GM12878 (cell line): ENCODE measurements around the gene MROH2B.

Source experiments
- BMI1 ChIP-seq: fragments of 450-650 bp; IDR thresholded peaks from 2 replicates; pipeline ENCODE4 v1.6.1; 2016; ENCODE audit warnings: mild to moderate bottlenecking, moderate library complexity, borderline replicate concordance
- CTCF ChIP-seq, 3 experiments: IDR thresholded peaks in 2 of 3; conservative IDR thresholded peaks in 1 of 3; 2 replicates each; pipeline ENCODE4 v1.5.1; 2011; ENCODE audit warnings: low read depth in 3 of 3, low read length in 3 of 3, mild to moderate bottlenecking in 3 of 3, control low read depth in 2 of 3, moderate library complexity in 2 of 3, inconsistent platforms in 1 of 3, mixed read lengths in 1 of 3; ENCODE audit not compliant: control insufficient read depth in 2 of 3, insufficient read depth in 1 of 3; ENCODE audit errors: extremely low read depth in 1 of 3
- POLR2A ChIP-seq: IDR thresholded peaks from 2 replicates; pipeline ENCODE4 v1.6.1; 2011; ENCODE audit warnings: low read depth, mild to moderate bottlenecking, low read length
- POLR2AphosphoS5 ChIP-seq: IDR thresholded peaks from 2 replicates; pipeline ENCODE4 v1.6.1; 2011; ENCODE audit warnings: mild to moderate bottlenecking, low read length, inconsistent platforms
- REST ChIP-seq: IDR thresholded peaks from 2 replicates; pipeline ENCODE4 v1.6.1; 2012; ENCODE audit warnings: mild to moderate bottlenecking, low read depth, low read length
- RFX5 ChIP-seq: IDR thresholded peaks from 2 replicates; pipeline ENCODE4 v1.6.1; 2011; ENCODE audit warnings: low read depth, low read length, improper control_type of control experiment
- SP1 ChIP-seq: IDR thresholded peaks from one replicate; pipeline ENCODE4 v1.6.1; 2011; ENCODE audit warnings: low read depth, low read length
- TCF7 ChIP-seq: IDR thresholded peaks from 2 replicates; pipeline ENCODE4 v1.6.1; 2014; ENCODE audit warnings: antibody characterized with exemption, borderline replicate concordance
- ZBTB11 ChIP-seq: fragments of 450-650 bp; formaldehyde crosslinking; IDR thresholded peaks from 2 replicates; pipeline ENCODE4 v1.5.0; 2022; ENCODE audit warnings: mild to moderate bottlenecking, missing genetic modification characterization
- ZNF217 ChIP-seq: fragments of 450-650 bp; IDR thresholded peaks from 2 replicates; pipeline ENCODE4 v1.6.1; 2017; ENCODE audit warnings: antibody characterized with exemption, mild to moderate bottlenecking

GRCh38 chr5:41010572-41010971 lies 60.6 kb downstream of the MROH2B start:
- TF ChIP-seq POLR2A (no peak), CTCF (IDR thresholded peaks at IDR 0.05 in 2 of 3, conservative IDR thresholded peaks at IDR 0.05 in 1 of 3; ENCODE audit: control insufficient read depth in 2 of 3, extremely low read depth in 1 of 3, insufficient read depth in 1 of 3, low read depth in 3 of 3, low read length in 3 of 3) (no peak), ZBTB11 (no peak), BMI1 (no peak), RFX5 (no peak), REST (no peak), SP1 (no peak), POLR2AphosphoS5 (no peak), TCF7 (no peak), ZNF217 (no peak)
